RWPE2 (cell line): ENCODE measurements around the gene TEKT4.
"Not testable (repeated sequence)": the region's sequence is repeated elsewhere in the genome, so short reads cannot be mapped to it uniquely, and the experiment has no call there.

ENCODE experiments used
- ATAC-seq: fragments of 200-7000 bp; cut with Tn5 transposase; 3 replicates; pipeline ENCODE4 v1.9.1; 2021; ENCODE audit warnings: low read depth
- DNase-seq: peaks from one replicate; pipeline ENCODE4 v3.0.0-alpha.2; 2020; ENCODE audit warnings: low spot score
- H3K27ac ChIP-seq: fragments of 450-650 bp; 2 replicates; pipeline ENCODE4 v1.5.1; 2017; ENCODE audit warnings: mild to moderate bottlenecking; ENCODE audit not compliant: poor library complexity, severe bottlenecking
- H3K27me3 ChIP-seq: fragments of 250-450 bp; sonication (Bioruptor Pico); 2 replicates; pipeline ENCODE4 v1.5.1; 2021; ENCODE audit warnings: mild to moderate bottlenecking, moderate library complexity; ENCODE audit not compliant: insufficient read depth, poor library complexity, severe bottlenecking
- H3K36me3 ChIP-seq: fragments of 250-450 bp; sonication (Bioruptor Pico); 2 replicates; pipeline ENCODE4 v1.5.1; 2020; ENCODE audit warnings: low read depth, mild to moderate bottlenecking, moderate library complexity
- H3K4me1 ChIP-seq: fragments of 250-450 bp; sonication (Bioruptor Pico); 2 replicates; pipeline ENCODE4 v1.5.1; 2021; ENCODE audit warnings: mild to moderate bottlenecking, moderate library complexity; ENCODE audit not compliant: insufficient read depth, poor library complexity, severe bottlenecking
- H3K4me3 ChIP-seq: fragments of 250-450 bp; sonication (Bioruptor Pico); 2 replicates; pipeline ENCODE4 v1.5.1; 2021; ENCODE audit warnings: mild to moderate bottlenecking, moderate library complexity; ENCODE audit not compliant: severe bottlenecking
- H3K9me3 ChIP-seq: fragments of 250-450 bp; sonication (Bioruptor Pico); 2 replicates; pipeline ENCODE4 v1.5.1; 2021; ENCODE audit warnings: mild to moderate bottlenecking, moderate library complexity; ENCODE audit not compliant: severe bottlenecking
- CTCF ChIP-seq: fragments of 450-650 bp; IDR thresholded peaks from one replicate; pipeline ENCODE4 v1.5.1; 2017; ENCODE audit warnings: mild to moderate bottlenecking, moderate library complexity; ENCODE audit not compliant: poor library complexity, severe bottlenecking

Gene TEKT4

GRCh38 chr2:94871226-94872087, at the start of gene TEKT4:
TSS of gene TEKT4 (plus strand) at chr2:94871430. CDS start at chr2:94871580, 150 bp downstream.
- no peaks in the 10 kb centered on the region for H3K4me1 ChIP-seq
- no peaks in the 10 kb centered on the region for H3K36me3 ChIP-seq
- H3K27ac ChIP-seq = no peak within 1 kb of the TSS
- no peak within 1 kb of the TSS for H3K4me3 ChIP-seq
- DNase-seq (no peak), ATAC-seq (peak; percentile 17; the same call in 2 of the 3 replicates)
- peaks cover 17% of the 10 kb centered on the region for H3K27me3 ChIP-seq
- H3K9me3 ChIP-seq = no peaks in the 10 kb centered on the region
- TF ChIP-seq CTCF = no peak

GRCh38 chr2:94839224-94839623, 32.0 kb upstream of the TEKT4 start:
- not testable (repeated sequence) for ATAC-seq, H3K9me3 ChIP-seq, DNase-seq, H3K4me3 ChIP-seq, H3K36me3 ChIP-seq, H3K27me3 ChIP-seq, H3K4me1 ChIP-seq, H3K27ac ChIP-seq

GRCh38 chr2:94856856-94857255, 14.4 kb upstream of the TEKT4 start:
- H3K4me3 ChIP-seq, ATAC-seq, H3K4me1 ChIP-seq, H3K27ac ChIP-seq, DNase-seq, H3K9me3 ChIP-seq, H3K36me3 ChIP-seq: not testable (repeated sequence)
- H3K27me3 ChIP-seq = peaks cover 61% of the 10 kb centered on the region

GRCh38 chr2:94857367-94858162, 13.7 kb upstream of the TEKT4 start:
- H3K4me1 ChIP-seq, H3K9me3 ChIP-seq, H3K27ac ChIP-seq, H3K36me3 ChIP-seq, H3K4me3 ChIP-seq, ATAC-seq: not testable (repeated sequence)
- TF ChIP-seq CTCF = peak; percentile 11
- peak; percentile 38 for DNase-seq
- peaks cover 68% of the 10 kb centered on the region for H3K27me3 ChIP-seq

GRCh38 chr2:94858163-94858888, 12.9 kb upstream of the TEKT4 start:
- not testable (repeated sequence) for H3K4me3 ChIP-seq, H3K36me3 ChIP-seq, ATAC-seq, H3K4me1 ChIP-seq, H3K9me3 ChIP-seq, H3K27ac ChIP-seq
- peak; percentile 19 for DNase-seq
- H3K27me3 ChIP-seq = peaks cover 64% of the 10 kb centered on the region
